Measurements from ENCODE around the gene ARHGAP40. TPM values are rescaled to one million over a fixed set of nuclear protein-coding genes. Genes with fewer than 3 reads are reported as not detected.

The ARHGAP40 gene
- total and polyA plus RNA-seq, 2 of the 8 experiments (the other 6 are each of a cell fraction or from before 2014, with no cell fraction given), result 0.74 to 1.4 TPM

DNA sequence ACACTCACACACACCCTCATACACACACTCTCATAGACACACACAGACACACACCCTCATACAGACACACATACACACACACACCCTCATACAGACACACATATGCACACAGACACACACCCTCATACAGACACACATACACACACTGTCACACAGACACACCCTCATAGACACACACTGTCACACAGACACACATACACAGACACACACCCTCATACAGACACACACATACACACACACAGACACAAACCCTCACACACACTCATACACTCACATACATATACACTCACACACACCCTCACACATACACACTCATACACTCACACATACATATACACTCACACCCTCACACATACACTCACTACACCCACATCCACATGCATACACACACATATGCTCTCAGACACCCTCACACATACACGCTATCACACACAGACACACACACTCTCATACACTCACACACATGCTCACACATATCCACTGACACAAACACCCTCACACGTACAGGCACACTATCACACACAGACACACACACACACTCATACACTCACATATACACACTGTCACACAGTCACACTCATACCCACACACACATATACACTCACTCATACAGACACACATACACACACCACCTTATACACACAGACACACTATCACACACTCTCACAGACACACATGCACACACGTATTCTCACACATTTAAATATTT, 11.5 kb upstream of the ARHGAP40 start (continued):
- TF ChIP-seq GABPA (IDR thresholded peaks at IDR 0.05; ENCODE audit: borderline replicate concordance, insufficient read depth, low read length), result no peak
- no peak for TF ChIP-seq GTF2F1 (IDR thresholded peaks at IDR 0.05; ENCODE audit: borderline replicate concordance, low read depth, low read length)
- no peak for TF ChIP-seq RXRA (IDR thresholded peaks at IDR 0.05; ENCODE audit: insufficient read depth, low read depth, low read length)
- no peak for TF ChIP-seq ZNF274 (IDR thresholded peaks at IDR 0.05; ENCODE audit: borderline replicate concordance, extremely low read depth, low read length)

Data from H1 (cell line).